ENCODE results near the gene RECQL5. TPM values are rescaled to one million over a fixed set of nuclear protein-coding genes. Genes with fewer than 3 reads are reported as not detected.

The RECQL5 gene
- total RNA-seq, 6 experiments from 2014 or later, result 18.7 to 22.6 (median 21.2) TPM

DNA sequence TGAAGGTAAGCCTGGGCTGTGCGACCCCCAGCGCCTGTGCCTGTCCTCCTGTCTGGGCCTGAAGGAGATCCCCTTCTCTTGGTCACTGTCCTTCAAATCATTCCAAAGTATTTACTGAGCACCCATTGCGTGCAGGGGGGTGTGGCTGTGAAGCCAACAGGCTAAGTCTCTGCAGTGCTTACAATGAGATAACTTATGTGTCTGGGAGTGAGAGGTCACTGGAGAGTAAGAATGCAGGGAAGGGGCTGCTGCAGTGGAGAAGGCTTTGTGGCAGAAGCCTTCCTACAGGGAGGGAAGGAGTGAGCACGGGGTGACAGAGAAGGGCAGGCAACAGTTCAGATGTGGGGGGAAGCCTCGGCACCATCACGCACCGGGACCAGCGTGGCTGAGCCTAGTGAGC lies 44.9 kb downstream of the RECQL5 start:
- no peaks in the 10 kb centered on the region for H3K36me3 Mint-ChIP-seq (ENCODE audit: low read depth)
- no peaks in the 10 kb centered on the region for H3K9me3 Mint-ChIP-seq
- no peak for DNase-seq
- H3K4me1 Mint-ChIP-seq (ENCODE audit: low read depth), result peaks cover 10% of the 10 kb centered on the region
- H3K27me3 Mint-ChIP-seq (ENCODE audit: insufficient read depth), result peaks cover 11% of the 10 kb centered on the region
- no peak overlapping the region for H3K27ac Mint-ChIP-seq
- no peak overlapping the region for H3K4me3 Mint-ChIP-seq
- no peak for TF ChIP-seq CTCF (IDR thresholded peaks at IDR 0.05)

- Mint-ChIP-seq H3K27ac (no peak overlapping the region), H3K36me3 (ENCODE audit: low read depth) (no peaks in the 10 kb centered on the region), H3K27me3 (ENCODE audit: insufficient read depth) (peaks cover 11% of the 10 kb centered on the region), H3K4me1 (ENCODE audit: low read depth) (peaks cover 10% of the 10 kb centered on the region), H3K9me3 (no peaks in the 10 kb centered on the region), H3K4me3 (no peak overlapping the region)
- no peak for TF ChIP-seq CTCF (IDR thresholded peaks at IDR 0.05)
- DNase-seq, result no peak
Observed at GRCh38 chr17:75621489-75621888, 45.5 kb downstream of the RECQL5 start.

- no peak overlapping the region for H3K4me3 Mint-ChIP-seq
- no peaks in the 10 kb centered on the region for H3K36me3 Mint-ChIP-seq (ENCODE audit: low read depth)
- TF ChIP-seq CTCF (IDR thresholded peaks at IDR 0.05), result peak; percentile 75
- peaks cover 10% of the 10 kb centered on the region for H3K4me1 Mint-ChIP-seq (ENCODE audit: low read depth)
- peaks cover 11% of the 10 kb centered on the region for H3K27me3 Mint-ChIP-seq (ENCODE audit: insufficient read depth)
- no peaks in the 10 kb centered on the region for H3K9me3 Mint-ChIP-seq
- DNase-seq, result peak; percentile 13
- no peak overlapping the region for H3K27ac Mint-ChIP-seq
Observed at GRCh38 chr17:75619506-75620431, 47.2 kb downstream of the RECQL5 start.

DNA sequence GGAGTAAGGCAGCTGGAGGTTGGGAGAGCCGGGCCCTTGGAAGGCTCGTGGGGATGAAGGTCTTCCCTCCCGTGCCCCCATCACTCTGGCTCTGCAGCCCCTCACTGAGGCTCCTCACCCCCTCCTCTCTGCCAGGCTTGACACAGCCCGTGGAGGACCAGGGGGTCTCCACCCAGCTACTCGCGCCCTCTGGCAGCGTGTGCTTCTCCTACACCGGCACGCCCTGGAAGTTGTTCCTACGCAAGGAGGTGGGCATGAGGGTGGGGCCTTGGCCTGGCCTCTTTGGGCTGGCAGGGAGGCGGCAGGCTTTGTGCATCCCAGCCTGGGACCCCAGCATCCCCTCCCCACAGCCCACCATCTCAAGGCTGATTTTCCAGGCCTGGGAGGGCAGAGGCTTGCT lies 49.3 kb downstream of the RECQL5 start:
- Mint-ChIP-seq H3K4me3 (no peak overlapping the region), H3K36me3 (ENCODE audit: low read depth) (no peaks in the 10 kb centered on the region)
- no peak for TF ChIP-seq CTCF (IDR thresholded peaks at IDR 0.05)

DNA sequence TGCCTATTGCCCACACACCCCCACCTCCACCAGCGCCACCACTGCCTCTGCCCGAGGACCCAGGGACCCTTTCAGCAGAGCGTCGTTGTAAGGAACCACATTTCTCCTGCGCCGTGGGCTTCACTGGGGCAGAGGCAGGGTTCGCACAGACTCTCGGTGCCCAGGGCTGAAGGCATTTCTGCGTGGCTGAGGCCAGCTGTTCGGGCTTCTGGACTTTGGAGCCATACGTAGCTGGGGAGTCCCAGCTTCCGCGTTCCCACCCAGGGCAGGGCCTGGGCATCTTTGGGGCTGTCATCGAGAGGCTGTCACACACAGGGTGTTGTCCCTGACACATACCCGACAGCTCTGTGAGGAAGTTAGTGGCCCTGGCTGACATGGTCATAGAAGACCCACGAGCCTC lies 49.7 kb downstream of the RECQL5 start:
- Mint-ChIP-seq H3K4me1 (ENCODE audit: low read depth) (peaks cover 4% of the 10 kb centered on the region), H3K4me3 (no peak overlapping the region), H3K27me3 (ENCODE audit: insufficient read depth) (peaks cover 15% of the 10 kb centered on the region), H3K27ac (no peak overlapping the region), H3K9me3 (no peaks in the 10 kb centered on the region), H3K36me3 (ENCODE audit: low read depth) (no peaks in the 10 kb centered on the region)
- DNase-seq, result no peak
- TF ChIP-seq CTCF (IDR thresholded peaks at IDR 0.05), result no peak

More for the DNA sequence above, 49.3 kb downstream of the RECQL5 start:
- H3K27ac Mint-ChIP-seq, result no peak overlapping the region
- H3K4me1 Mint-ChIP-seq (ENCODE audit: low read depth), result peaks cover 8% of the 10 kb centered on the region
- H3K27me3 Mint-ChIP-seq (ENCODE audit: insufficient read depth), result peaks cover 14% of the 10 kb centered on the region
- H3K9me3 Mint-ChIP-seq, result no peaks in the 10 kb centered on the region
- DNase-seq, result no peak

Measured in HFFc6 (cell line).